CD4-positive, alpha-beta T cell (primary cell): ENCODE measurements around the gene RGS7BP. TPM values are rescaled to one million over a fixed set of nuclear protein-coding genes. Genes with fewer than 3 reads are reported as not detected.

Experiments used
- ATAC-seq: fragments of 200-7000 bp; cut with Tn5 transposase; one replicate; pipeline ENCODE4 v1.10.0; 2022; ENCODE audit warnings: mild to moderate bottlenecking; ENCODE audit not compliant: poor library complexity
- CTCF ChIA-PET: fragments of 350-600 bp; sonication (Branson Sonifier 250); formaldehyde crosslinking; loops from one replicate; lab custom pipeline; 2021; ENCODE audit warnings: antibody characterized with exemption, inconsistent platforms; lab: Charles Lee
- POLR2A ChIA-PET: fragments of 350-600 bp; sonication (Branson Sonifier 250); formaldehyde crosslinking; loops from one replicate; lab custom pipeline; 2021; ENCODE audit warnings: antibody characterized with exemption, inconsistent platforms; lab: Charles Lee
- DNase-seq, 14 experiments: peaks; one replicate each; pipeline ENCODE4 v3.0.0-alpha.2; 2013 to 2020; ENCODE audit warnings: mixed read lengths in 2 of 14
- H3K27ac ChIP-seq, 2 donors: one replicate each; pipeline versions ENCODE4 v1.5.1 to v1.7.0; 2013; ENCODE audit warnings: low read length in 2 of 2, low read depth in 1 of 2, mild to moderate bottlenecking in 1 of 2
- H3K27me3 ChIP-seq, 2 experiments: 1 replicate in 1 of 2; 2 replicates in 1 of 2; pipeline versions ENCODE4 v1.6.1 to v1.7.0; 2013; ENCODE audit warnings: low read length in 2 of 2, control low read depth in 1 of 2, mild to moderate bottlenecking in 1 of 2, moderate library complexity in 1 of 2; ENCODE audit not compliant: insufficient read depth in 2 of 2, control insufficient read depth in 1 of 2
- H3K36me3 ChIP-seq: one replicate; pipeline ENCODE4 v1.6.1; 2013; ENCODE audit warnings: low read length, control low read depth; ENCODE audit not compliant: insufficient read depth
- H3K4me1 ChIP-seq: one replicate; pipeline ENCODE4 v1.6.1; 2013; ENCODE audit warnings: low read length, control low read depth; ENCODE audit not compliant: insufficient read depth
- H3K4me3 ChIP-seq: one replicate; pipeline ENCODE4 v1.5.1; 2013; ENCODE audit warnings: mild to moderate bottlenecking, low read length, moderate library complexity
- H3K9me3 ChIP-seq, 2 experiments: 1 replicate in 1 of 2; 2 replicates in 1 of 2; pipeline versions ENCODE4 v1.6.1 to v1.7.0; 2013; ENCODE audit warnings: low read length in 2 of 2, mild to moderate bottlenecking in 2 of 2, control low read depth in 1 of 2, moderate library complexity in 1 of 2; ENCODE audit not compliant: control insufficient read depth in 1 of 2, insufficient read depth in 1 of 2
- H3K27ac Mint-ChIP-seq: one replicate; pipeline ENCODE4 v1.8.0; 2020; ENCODE audit warnings: mixed read lengths
- H3K27me3 Mint-ChIP-seq: one replicate; pipeline ENCODE4 v1.8.0; 2021; ENCODE audit warnings: mixed read lengths
- H3K36me3 Mint-ChIP-seq: one replicate; pipeline ENCODE4 v1.8.0; 2021; ENCODE audit warnings: low read depth, mixed read lengths
- H3K4me1 Mint-ChIP-seq: one replicate; pipeline ENCODE4 v1.8.0; 2021; ENCODE audit warnings: low read depth, mixed read lengths
- H3K4me3 Mint-ChIP-seq: one replicate; pipeline ENCODE4 v1.8.0; 2020; ENCODE audit warnings: mild to moderate bottlenecking, mixed read lengths
- H3K9me3 Mint-ChIP-seq: one replicate; pipeline ENCODE4 v1.8.0; 2020; ENCODE audit warnings: mixed read lengths
- CTCF ChIP-seq: fragments of 200-600 bp; IDR thresholded peaks from one replicate; pipeline ENCODE4 v1.8.0; 2022; ENCODE audit warnings: antibody characterized with exemption, mild to moderate bottlenecking
- intact Hi-C, 2 experiments: fragments of 100-400 bp; cut with DNase I in 1 of 2; cut with micrococcal nuclease in 1 of 2; formaldehyde crosslinking; loops; one replicate each; pipeline versions ENCODE4 v1.15.1 to v1.9.0; 2023 to 2025; cut with DNase I, micrococcal nuclease
- total RNA-seq, 174 experiments: library from RNA in 2 of 174; stranded (reverse) in 2 of 174; gene quantifications; one replicate each; pipeline ENCODE4 v1.2.3 and lab custom pipeline; 2021 to 2026

Gene RGS7BP
- total RNA-seq, 2 experiments from 2014 or later, result not detected

- ATAC-seq (no peak), DNase-seq (no peak)
- intact Hi-C loops, result no loop called here
- no peak overlapping the region for H3K27ac Mint-ChIP-seq
- Histone ChIP-seq H3K27me3 (no peaks in the 10 kb centered on the region), H3K27ac (no peak overlapping the region), H3K4me3 (no peak overlapping the region), H3K4me1 (no peaks in the 10 kb centered on the region), H3K36me3 (no peaks in the 10 kb centered on the region), H3K9me3 (no peaks in the 10 kb centered on the region)
- ChIA-PET CTCF (no interaction called here), POLR2A (no interaction called here)
- no peaks in the 10 kb centered on the region for H3K36me3 Mint-ChIP-seq
- H3K4me3 Mint-ChIP-seq, result no peak overlapping the region
- no peak for TF ChIP-seq CTCF
- peaks cover 9% of the 10 kb centered on the region for H3K27me3 Mint-ChIP-seq
- H3K4me1 Mint-ChIP-seq, result no peaks in the 10 kb centered on the region
- no peaks in the 10 kb centered on the region for H3K9me3 Mint-ChIP-seq
These were observed 64.0 kb downstream of the RGS7BP start for GRCh38 chr5:64569858-64570257.

GRCh38 chr5:64570395-64570996 is 64.7 kb downstream of the RGS7BP start:
- ATAC-seq (no peak), DNase-seq (no peak)
- Mint-ChIP-seq H3K9me3 (no peaks in the 10 kb centered on the region), H3K4me3 (no peak overlapping the region), H3K27ac (no peak overlapping the region), H3K27me3 (peaks cover 9% of the 10 kb centered on the region), H3K36me3 (no peaks in the 10 kb centered on the region), H3K4me1 (no peaks in the 10 kb centered on the region)
- no peaks in the 10 kb centered on the region for H3K36me3 ChIP-seq
- TF ChIP-seq CTCF, result no peak
- CTCF ChIA-PET, result no interaction called here
- H3K27me3 ChIP-seq, result no peaks in the 10 kb centered on the region
- H3K4me1 ChIP-seq, result no peaks in the 10 kb centered on the region
- no peak overlapping the region for H3K27ac ChIP-seq
- no peaks in the 10 kb centered on the region for H3K9me3 ChIP-seq
- POLR2A ChIA-PET, result no interaction called here
- intact Hi-C loops, result no loop called here
- H3K4me3 ChIP-seq, result no peak overlapping the region

GRCh38 chr5:64575561-64575960 is 69.7 kb downstream of the RGS7BP start:
- peaks cover 32% of the 10 kb centered on the region for H3K27me3 Mint-ChIP-seq
- CTCF ChIA-PET, result no interaction called here
- H3K9me3 ChIP-seq, result no peaks in the 10 kb centered on the region

More at GRCh38 chr5:64575561-64575960, 69.7 kb downstream of the RGS7BP start:
- ATAC-seq, result no peak
- no peaks in the 10 kb centered on the region for H3K9me3 Mint-ChIP-seq
- Histone ChIP-seq H3K27ac (no peak overlapping the region), H3K36me3 (no peaks in the 10 kb centered on the region), H3K4me3 (no peak overlapping the region), H3K27me3 (peaks cover 4 to 8% of the 10 kb centered on the region in 2 experiments), H3K4me1 (no peaks in the 10 kb centered on the region)
- DNase-seq, result no peak
- H3K4me3 Mint-ChIP-seq, result no peak overlapping the region
- intact Hi-C loops, result no loop called here
- TF ChIP-seq CTCF, result no peak
- H3K36me3 Mint-ChIP-seq, result no peaks in the 10 kb centered on the region
- POLR2A ChIA-PET, result no interaction called here
- H3K27ac Mint-ChIP-seq, result no peak overlapping the region
- H3K4me1 Mint-ChIP-seq, result no peaks in the 10 kb centered on the region
